PC-3 (cell line): ENCODE data around the gene PROCA1. TPM values are rescaled to one million over a fixed set of nuclear protein-coding genes. Genes with fewer than 3 reads are reported as not detected.

Experiments used
- ATAC-seq: fragments of 200-7000 bp; cut with Tn5 transposase; 2 replicates; pipeline ENCODE4 v1.9.1; 2020; ENCODE audit warnings: mild to moderate bottlenecking, moderate library complexity
- BruUV-seq: library from RNA; stranded (reverse); fragments of 400-500 nt; replicated peaks from 2 replicates; lab custom pipeline; 2021; lab: Mats Ljungman, UMichigan
- CTCF ChIA-PET: fragments of 300-600 bp; sonication (Branson Sonifier 250); formaldehyde crosslinking; loops from one replicate; lab custom pipeline; 2022; ENCODE audit warnings: antibody characterized with exemption; lab: Charles Lee
- POLR2A ChIA-PET: fragments of 300-600 bp; sonication (Branson Sonifier 250); formaldehyde crosslinking; loops from one replicate; lab custom pipeline; 2022; ENCODE audit warnings: antibody characterized with exemption; ENCODE audit not compliant: unreplicated experiment; lab: Charles Lee
- DNase-seq: peaks from one replicate; pipeline ENCODE4 v3.0.0-alpha.2; 2015
- H2AFZ ChIP-seq: fragments of 300-600 bp; sonication (generic); 2 replicates; pipeline ENCODE4 v1.6.0; 2016; ENCODE audit warnings: antibody characterized with exemption, low read length
- H3F3A ChIP-seq: fragments of 300-600 bp; sonication (generic); one replicate; pipeline ENCODE4 v1.6.0; 2017; ENCODE audit warnings: antibody characterized with exemption, low read length, control low read depth, mild to moderate bottlenecking; ENCODE audit not compliant: unreplicated experiment
- H3K27ac ChIP-seq: fragments of 300-600 bp; sonication (generic); 2 replicates; pipeline ENCODE4 v1.5.1; 2016; ENCODE audit warnings: mild to moderate bottlenecking, low read length
- H3K27me3 ChIP-seq: fragments of 300-600 bp; sonication (generic); 2 replicates; pipeline ENCODE4 v1.6.1; 2016; ENCODE audit warnings: low read length, mixed read lengths
- H3K36me3 ChIP-seq: fragments of 300-600 bp; sonication (generic); 2 replicates; pipeline ENCODE4 v1.6.1; 2016; ENCODE audit warnings: low read depth, mixed run types, low read length, mixed read lengths
- H3K4me1 ChIP-seq: fragments of 300-600 bp; sonication (generic); 2 replicates; pipeline ENCODE4 v1.5.1; 2016; ENCODE audit warnings: low read length; ENCODE audit not compliant: insufficient read depth
- H3K4me2 ChIP-seq: fragments of 300-600 bp; sonication (generic); 2 replicates; pipeline ENCODE4 v1.6.0; 2016; ENCODE audit warnings: low read length
- H3K4me3 ChIP-seq: fragments of 300-600 bp; sonication (generic); 2 replicates; pipeline ENCODE4 v1.5.1; 2016; ENCODE audit warnings: mild to moderate bottlenecking, low read length, mixed read lengths
- H3K79me2 ChIP-seq: fragments of 300-600 bp; sonication (generic); 2 replicates; pipeline ENCODE4 v1.6.1; 2017; ENCODE audit warnings: low read length, mixed read lengths
- H3K9ac ChIP-seq: fragments of 300-600 bp; sonication (generic); 2 replicates; pipeline ENCODE4 v1.6.0; 2016; ENCODE audit warnings: mild to moderate bottlenecking, low read length
- H3K9me2 ChIP-seq: fragments of 300-600 bp; sonication (generic); replicated peaks from 2 replicates; pipeline ENCODE4 v1.6.1; 2016; ENCODE audit warnings: mixed run types, low read length, mixed read lengths
- H3K9me3 ChIP-seq: fragments of 300-600 bp; sonication (generic); 2 replicates; pipeline ENCODE4 v1.6.1; 2016; ENCODE audit warnings: low read length, mixed read lengths
- H4K20me1 ChIP-seq: fragments of 300-600 bp; sonication (generic); 2 replicates; pipeline ENCODE4 v1.6.1; 2016; ENCODE audit warnings: low read length, mixed read lengths
- EZH2 ChIP-seq: fragments of 300-600 bp; sonication (generic); IDR thresholded peaks from one replicate; pipeline ENCODE4 v1.6.1; 2017; ENCODE audit warnings: antibody characterized with exemption, mild to moderate bottlenecking, low read length; ENCODE audit not compliant: unreplicated experiment
- EZH2phosphoT487 ChIP-seq: fragments of 300-600 bp; sonication (generic); IDR thresholded peaks from 2 replicates; pipeline ENCODE4 v1.6.1; 2018; ENCODE audit warnings: mild to moderate bottlenecking, antibody characterized with exemption, low read length, borderline replicate concordance
- intact Hi-C: fragments of 100-400 bp; cut with micrococcal nuclease; formaldehyde crosslinking; loops from 2 replicates; pipeline ENCODE4 v1.9.0; 2023
- total RNA-seq: library from RNA; depleted of rRNA; stranded (reverse); fragments of >200 nt; gene quantifications from 2 replicates; pipeline ENCODE4 v1.2.3, GENCODE V29; 2014
- TF ChIP-seq, protein P1 (sequence below): fragments of 300-600 bp; sonication (generic); conservative IDR thresholded peaks from 2 replicates; pipeline ENCODE4 v1.5.1; 2017; ENCODE audit warnings: antibody characterized with exemption, low read depth, mild to moderate bottlenecking, low read length

The PROCA1 gene
- total RNA-seq, 1 experiment from 2014 or later, result 1.9 TPM

DNA sequence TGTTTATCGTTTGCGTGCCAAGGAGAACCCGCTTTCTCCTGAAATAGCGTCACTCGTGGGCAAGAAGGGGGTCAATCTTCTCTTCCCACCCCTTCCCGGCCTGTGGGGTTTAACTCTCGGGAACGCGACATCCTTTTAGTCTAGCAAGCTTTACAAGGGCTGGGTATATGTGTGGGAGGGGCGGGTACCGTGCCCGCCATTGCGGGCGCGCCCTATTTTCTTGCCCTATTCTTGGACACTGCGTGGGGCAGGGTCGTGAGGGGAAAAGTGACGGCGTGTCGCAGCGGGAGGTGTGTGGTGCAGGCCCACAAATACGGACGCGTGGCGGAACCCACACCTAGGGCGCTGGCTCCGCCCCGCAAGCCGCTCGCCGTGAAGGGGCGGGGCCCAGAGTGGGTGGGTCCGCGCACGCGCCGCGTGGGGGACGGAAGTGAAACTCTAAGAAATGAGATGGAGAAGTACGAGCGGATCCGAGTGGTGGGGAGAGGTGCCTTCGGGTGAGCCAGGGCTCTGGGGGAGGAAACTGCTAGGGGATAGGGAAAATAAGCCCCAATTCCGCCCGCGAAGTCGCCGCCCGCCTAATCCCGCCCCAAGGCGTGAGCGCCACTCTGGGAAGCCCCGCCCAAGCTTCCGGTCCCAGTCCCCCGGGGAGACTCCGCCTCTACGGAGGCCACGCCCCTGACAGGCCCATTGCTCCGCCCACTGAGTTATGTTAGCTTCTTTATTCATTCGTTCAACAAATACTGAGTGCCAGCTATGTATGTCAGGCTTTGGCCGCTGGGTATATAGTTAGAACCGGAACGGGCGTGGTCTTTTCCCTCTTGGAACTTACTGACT is 16.9 kb upstream of the PROCA1 start, which contains the start of gene NEK8:
NEK8 (plus strand) TSS at position 425 of the 837 bp plus-strand sequence; CDS start at position 451, 26 bp downstream.
- TSS peak; percentile 67 for BruUV-seq
- peaks cover 4% of the 10 kb centered on the region; the same call in 1 of the 2 replicates for H4K20me1 ChIP-seq
- H3K9me2 ChIP-seq, result no peaks in the 10 kb centered on the region
- peaks cover 11% of the 10 kb centered on the region; the same call in 1 of the 2 replicates for H3K36me3 ChIP-seq
- peak; percentile 37 for ATAC-seq
- peaks cover 21% of the 10 kb centered on the region for H3K4me1 ChIP-seq
- H3K4me3 ChIP-seq, result peak within 1 kb of the TSS; percentile 86
- peak within 1 kb of the TSS; percentile 100 for H3K4me2 ChIP-seq
- H3K9ac ChIP-seq, result peak within 1 kb of the TSS; percentile 94
- DNase-seq, result peak; percentile 96
- H3K27me3 ChIP-seq, result no peaks in the 10 kb centered on the region
- H3F3A ChIP-seq, result peaks cover 6% of the 10 kb centered on the region
- ChIA-PET POLR2A (interaction anchor here (0.7 to 2.0 kb wide), 7 partner anchors 9 to 417 kb away, joined by 3 to 51 read pairs (median 4); no protein-coding TSS in a partner anchor), CTCF (interaction anchor here (0.5 to 4.0 kb wide), 5 partner anchors 15 to 35 kb away, joined by 3 to 55 read pairs (median 9); partner anchors contain the start of gene TRAF4)
- TF ChIP-seq EZH2phosphoT487, result no peak
- TF ChIP-seq, protein P1, sequence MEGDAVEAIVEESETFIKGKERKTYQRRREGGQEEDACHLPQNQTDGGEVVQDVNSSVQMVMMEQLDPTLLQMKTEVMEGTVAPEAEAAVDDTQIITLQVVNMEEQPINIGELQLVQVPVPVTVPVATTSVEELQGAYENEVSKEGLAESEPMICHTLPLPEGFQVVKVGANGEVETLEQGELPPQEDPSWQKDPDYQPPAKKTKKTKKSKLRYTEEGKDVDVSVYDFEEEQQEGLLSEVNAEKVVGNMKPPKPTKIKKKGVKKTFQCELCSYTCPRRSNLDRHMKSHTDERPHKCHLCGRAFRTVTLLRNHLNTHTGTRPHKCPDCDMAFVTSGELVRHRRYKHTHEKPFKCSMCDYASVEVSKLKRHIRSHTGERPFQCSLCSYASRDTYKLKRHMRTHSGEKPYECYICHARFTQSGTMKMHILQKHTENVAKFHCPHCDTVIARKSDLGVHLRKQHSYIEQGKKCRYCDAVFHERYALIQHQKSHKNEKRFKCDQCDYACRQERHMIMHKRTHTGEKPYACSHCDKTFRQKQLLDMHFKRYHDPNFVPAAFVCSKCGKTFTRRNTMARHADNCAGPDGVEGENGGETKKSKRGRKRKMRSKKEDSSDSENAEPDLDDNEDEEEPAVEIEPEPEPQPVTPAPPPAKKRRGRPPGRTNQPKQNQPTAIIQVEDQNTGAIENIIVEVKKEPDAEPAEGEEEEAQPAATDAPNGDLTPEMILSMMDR, result no peak
- TF ChIP-seq EZH2, result no peak
- intact Hi-C loops, result loop anchor here (10.0 kb wide), 1 partner anchor 176 kb away; the partner anchor contains the start of gene DHRS13
- peak within 1 kb of the TSS; percentile 99 for H3K27ac ChIP-seq
- no peaks in the 10 kb centered on the region for H3K9me3 ChIP-seq
- H2AFZ ChIP-seq, result peak within 1 kb of the TSS; percentile 72
- H3K79me2 ChIP-seq, result no peaks in the 10 kb centered on the region

GRCh38 chr17:28726627-28727491 is 15.2 kb upstream of the PROCA1 start:
- H2AFZ ChIP-seq, result peak overlapping the region; percentile 72
- H3K9ac ChIP-seq, result peak overlapping the region; percentile 94
- DNase-seq (peak; percentile 93), ATAC-seq (peak; percentile 29)
- ChIA-PET CTCF (interaction anchor here (0.5 to 4.0 kb wide), 11 partner anchors 8 to 225 kb away, joined by 3 to 55 read pairs (median 6); partner anchors contain the start of gene PHF12), POLR2A (interaction anchor here (0.5 to 2.0 kb wide), 9 partner anchors 10 to 224 kb away, joined by 3 to 51 read pairs (median 4); partner anchors contain the start of gene PHF12)
- peak overlapping the region; percentile 99 for H3K27ac ChIP-seq
- H3F3A ChIP-seq, result peaks cover 6% of the 10 kb centered on the region
- peaks cover 17% of the 10 kb centered on the region for H3K79me2 ChIP-seq
- peaks cover 17% of the 10 kb centered on the region for H4K20me1 ChIP-seq
- H3K4me2 ChIP-seq, result peak overlapping the region; percentile 100
- no peaks in the 10 kb centered on the region for H3K9me3 ChIP-seq
- H3K36me3 ChIP-seq, result peaks cover 26% of the 10 kb centered on the region
- no peaks in the 10 kb centered on the region for H3K9me2 ChIP-seq
- peaks cover 37% of the 10 kb centered on the region for H3K4me1 ChIP-seq
- H3K27me3 ChIP-seq, result no peaks in the 10 kb centered on the region
- BruUV-seq, result no TSS peak
- peak overlapping the region; percentile 86 for H3K4me3 ChIP-seq
- intact Hi-C loops, result loop anchor here (1.0 to 10.0 kb wide), 4 partner anchors 16 to 226 kb away; partner anchors contain the start of gene DHRS13
- TF ChIP-seq, protein P1, result peak; percentile 93
- no peak for TF ChIP-seq EZH2
